ENCODE data around the gene MGAT5. TPM values are rescaled to one million over a fixed set of nuclear protein-coding genes. Genes with fewer than 3 reads are reported as not detected.

The MGAT5 gene
- total RNA-seq, 6 donors from 2014 or later = 25.3 to 65.5 (median 41.3) TPM

DNA sequence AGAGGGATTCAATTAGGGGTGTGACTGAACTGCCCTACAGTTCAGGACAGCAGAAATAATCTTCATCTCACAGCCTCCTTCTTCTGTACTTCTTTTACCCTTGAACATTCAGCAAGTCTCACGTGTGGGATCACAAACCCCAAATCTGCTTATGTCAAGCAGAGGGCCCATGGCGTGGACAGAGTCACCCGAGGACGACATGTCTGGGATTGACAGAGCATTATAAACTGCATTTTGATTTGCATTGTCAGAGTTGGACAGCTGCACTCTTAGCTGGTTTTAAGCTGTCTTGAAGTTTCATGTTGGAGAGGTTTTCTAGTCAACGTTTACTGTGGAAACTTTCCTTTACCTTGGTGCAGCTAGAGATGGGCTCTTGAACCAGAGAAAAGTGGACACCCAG, 26.4 kb downstream of the MGAT5 start:
- Histone ChIP-seq H3K9me3 (no peaks in the 10 kb centered on the region), H3K27me3 (no peaks in the 10 kb centered on the region), H3K4me3 (no peak overlapping the region), H3K4me1 (no peaks in the 10 kb centered on the region), H3K27ac (no peak overlapping the region), H3K36me3 (no peaks in the 10 kb centered on the region)
- WGBS, 2 donors = 84 to 88% methylated on average over 5 of the region's 5 CpGs
- TF ChIP-seq, protein P1, sequence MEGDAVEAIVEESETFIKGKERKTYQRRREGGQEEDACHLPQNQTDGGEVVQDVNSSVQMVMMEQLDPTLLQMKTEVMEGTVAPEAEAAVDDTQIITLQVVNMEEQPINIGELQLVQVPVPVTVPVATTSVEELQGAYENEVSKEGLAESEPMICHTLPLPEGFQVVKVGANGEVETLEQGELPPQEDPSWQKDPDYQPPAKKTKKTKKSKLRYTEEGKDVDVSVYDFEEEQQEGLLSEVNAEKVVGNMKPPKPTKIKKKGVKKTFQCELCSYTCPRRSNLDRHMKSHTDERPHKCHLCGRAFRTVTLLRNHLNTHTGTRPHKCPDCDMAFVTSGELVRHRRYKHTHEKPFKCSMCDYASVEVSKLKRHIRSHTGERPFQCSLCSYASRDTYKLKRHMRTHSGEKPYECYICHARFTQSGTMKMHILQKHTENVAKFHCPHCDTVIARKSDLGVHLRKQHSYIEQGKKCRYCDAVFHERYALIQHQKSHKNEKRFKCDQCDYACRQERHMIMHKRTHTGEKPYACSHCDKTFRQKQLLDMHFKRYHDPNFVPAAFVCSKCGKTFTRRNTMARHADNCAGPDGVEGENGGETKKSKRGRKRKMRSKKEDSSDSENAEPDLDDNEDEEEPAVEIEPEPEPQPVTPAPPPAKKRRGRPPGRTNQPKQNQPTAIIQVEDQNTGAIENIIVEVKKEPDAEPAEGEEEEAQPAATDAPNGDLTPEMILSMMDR (IDR thresholded peaks at IDR 0.05) = no peak
- TF ChIP-seq POLR2A (IDR thresholded peaks at IDR 0.05) (no peak), EP300 (IDR thresholded peaks at IDR 0.05) (no peak), POLR2AphosphoS5 (IDR thresholded peaks at IDR 0.05) (no peak)
- DNase-seq = no peak
- ATAC-seq (ENCODE audit: low FRiP score in 2 of 2) = no peak

DNA sequence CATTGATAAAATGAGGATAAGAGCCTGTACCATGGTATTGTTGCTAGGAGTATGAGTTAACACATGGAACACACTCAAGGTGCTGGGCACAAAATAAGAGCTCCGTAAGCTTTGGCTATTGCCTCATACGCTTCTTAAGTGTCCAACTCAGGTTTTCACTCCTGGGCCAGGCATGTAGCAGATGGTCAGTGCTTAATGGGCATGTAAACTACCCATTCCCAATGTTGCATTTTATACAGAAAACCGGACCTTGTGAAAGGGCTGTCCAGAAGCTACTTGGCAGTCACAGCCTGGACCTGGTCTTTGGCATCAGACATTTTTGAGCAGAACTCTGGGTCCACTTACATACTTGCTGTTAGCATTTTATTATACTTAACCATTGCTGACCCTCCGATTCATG, 26.9 kb downstream of the MGAT5 start:
- no peak for ATAC-seq (ENCODE audit: low FRiP score in 2 of 2)
- H3K27me3 ChIP-seq = no peaks in the 10 kb centered on the region
- DNase-seq = no peak
- TF ChIP-seq EP300 (IDR thresholded peaks at IDR 0.05) (no peak), POLR2AphosphoS5 (IDR thresholded peaks at IDR 0.05) (no peak), POLR2A (IDR thresholded peaks at IDR 0.05) (no peak)
- TF ChIP-seq, protein P1 (IDR thresholded peaks at IDR 0.05) = no peak
- no peaks in the 10 kb centered on the region for H3K4me1 ChIP-seq
- H3K9me3 ChIP-seq = no peaks in the 10 kb centered on the region
- no peak overlapping the region for H3K27ac ChIP-seq
- WGBS, 2 donors = 92 to 93% methylated on average over 4 of the region's 4 CpGs
- H3K36me3 ChIP-seq = no peaks in the 10 kb centered on the region
- H3K4me3 ChIP-seq = no peak overlapping the region

GRCh38 chr2:134281815-134282419, 28.0 kb downstream of the MGAT5 start:
- H3K27me3 ChIP-seq = no peaks in the 10 kb centered on the region
- H3K27ac ChIP-seq = no peak overlapping the region
- TF ChIP-seq EP300 (IDR thresholded peaks at IDR 0.05) (no peak), POLR2A (IDR thresholded peaks at IDR 0.05) (no peak), POLR2AphosphoS5 (IDR thresholded peaks at IDR 0.05) (no peak)
- TF ChIP-seq, protein P1 (IDR thresholded peaks at IDR 0.05) = no peak
- H3K4me1 ChIP-seq = no peaks in the 10 kb centered on the region
- no peak overlapping the region for H3K4me3 ChIP-seq
- no peak for ATAC-seq (ENCODE audit: low FRiP score in 2 of 2)
- H3K36me3 ChIP-seq = no peaks in the 10 kb centered on the region
- 82 to 91% methylated on average over 5 of the region's 5 CpGs for WGBS, 2 donors
- no peaks in the 10 kb centered on the region for H3K9me3 ChIP-seq
- DNase-seq = no peak

DNA sequence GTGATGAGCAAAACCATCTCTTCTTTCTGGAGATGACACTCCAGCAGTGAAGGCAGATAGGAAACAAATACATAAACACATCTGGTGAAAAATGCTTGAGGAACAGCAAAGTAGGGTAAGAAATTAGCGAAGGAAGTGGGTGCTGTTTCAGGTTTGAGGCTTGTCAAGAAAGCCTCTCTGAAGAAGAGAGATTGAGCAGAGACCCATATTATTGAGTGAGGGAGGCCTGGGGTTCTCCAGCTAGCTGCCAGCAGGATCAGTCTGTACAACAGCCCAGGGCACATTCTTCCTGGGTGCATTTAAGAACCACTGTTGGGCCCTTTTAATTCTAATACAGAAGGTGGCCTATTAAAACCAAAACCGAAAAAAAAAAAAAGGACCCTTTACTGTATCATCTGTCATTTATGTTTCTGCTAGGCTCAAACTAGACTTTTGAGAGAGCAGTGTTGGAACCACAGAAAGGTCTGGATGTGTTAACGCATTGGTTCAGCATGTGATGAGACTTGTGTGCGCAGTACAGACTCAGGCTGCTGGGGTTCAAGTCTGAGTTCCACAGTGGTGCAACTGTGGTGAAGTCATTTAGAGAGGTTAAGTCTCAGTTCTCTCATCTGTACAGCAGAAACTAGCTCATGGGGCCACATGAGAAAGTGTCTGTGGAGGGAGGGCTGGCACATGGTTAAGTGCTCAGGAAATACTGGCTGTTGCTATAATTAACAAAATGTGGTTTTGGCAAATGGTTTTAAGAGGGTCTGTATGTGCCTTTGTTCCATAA, 28.9 kb downstream of the MGAT5 start:
- Histone ChIP-seq H3K27me3 (no peaks in the 10 kb centered on the region), H3K4me1 (peaks cover 0 to under 1% (median 0%) of the 10 kb centered on the region in 4 donors), H3K27ac (no peak overlapping the region), H3K36me3 (no peaks in the 10 kb centered on the region), H3K9me3 (no peaks in the 10 kb centered on the region), H3K4me3 (no peak overlapping the region)
- DNase-seq = no peak
- ATAC-seq (ENCODE audit: low FRiP score in 2 of 2) = no peak
- TF ChIP-seq POLR2A (IDR thresholded peaks at IDR 0.05) (no peak), EP300 (IDR thresholded peaks at IDR 0.05) (no peak), POLR2AphosphoS5 (IDR thresholded peaks at IDR 0.05) (no peak)
- TF ChIP-seq, protein P1 (IDR thresholded peaks at IDR 0.05) = no peak
- 78 to 91% methylated on average over 4 of the region's 4 CpGs for WGBS, 2 donors
